ENCODE results near the gene LHCGR. TPM values are rescaled to one million over a fixed set of nuclear protein-coding genes. Genes with fewer than 3 reads are reported as not detected.

Gene LHCGR
- total and polyA plus RNA-seq, 2 experiments from 2014 or later, result 0.45 to 0.66 TPM

GRCh38 chr2:48712151-48712550 is 43.4 kb downstream of the LHCGR start:
- Histone ChIP-seq H3K27me3 (ENCODE audit: insufficient read depth) (no peaks in the 10 kb centered on the region), H3K79me2 (replicated peaks; ENCODE audit: insufficient read depth) (no peaks in the 10 kb centered on the region), H3K27ac (ENCODE audit: low read depth) (no peak overlapping the region), H2AFZ (no peak overlapping the region), H3K4me3 (no peak overlapping the region), H3K4me2 (no peak overlapping the region), H3K36me3 (ENCODE audit: insufficient read depth) (no peaks in the 10 kb centered on the region), H3K4me1 (ENCODE audit: insufficient read depth) (0 out of 2 replicates have a peak, but pooled peaks cover 4% of the 10 kb centered on the region), H4K20me1 (replicated peaks; ENCODE audit: insufficient read depth) (no peaks in the 10 kb centered on the region), H3K9me2 (ENCODE audit: insufficient read depth) (0 out of 2 replicates have a peak, but pooled peaks cover 3% of the 10 kb centered on the region), H3F3A (replicated peaks; ENCODE audit: low read depth) (no peaks in the 10 kb centered on the region)
- Mint-ChIP-seq H3K9me3 (peaks cover under 1% of the 10 kb centered on the region; the same call in 1 of the 3 replicates), H3K27me3 (ENCODE audit: insufficient read depth, low read depth, poor library complexity) (no peaks in the 10 kb centered on the region), H3K27ac (no peak overlapping the region), H3K4me1 (peaks cover 15% of the 10 kb centered on the region), H3K36me3 (ENCODE audit: low read depth) (no peaks in the 10 kb centered on the region), H3K4me3 (no peak overlapping the region)
- no peak for TF ChIP-seq ZNF331 (CRISPR knock-in tag; IDR thresholded peaks at IDR 0.05; ENCODE audit: low read depth)
- TF ChIP-seq ZNF114 (CRISPR knock-in tag; IDR thresholded peaks at IDR 0.05), result no peak
- TF ChIP-seq STAT1 (IDR thresholded peaks at IDR 0.05; ENCODE audit: unreplicated experiment), result no peak
- no peak for TF ChIP-seq EZH2 (IDR thresholded peaks at IDR 0.05; ENCODE audit: low read depth, unreplicated experiment)
- no peak for TF ChIP-seq CTCF (conservative IDR thresholded peaks at IDR 0.05; ENCODE audit: low read depth in 2 of 2)
- TF ChIP-seq ZNF462 (CRISPR knock-in tag; IDR thresholded peaks at IDR 0.05), result no peak
- TF ChIP-seq CREB1 (CRISPR knock-in tag; IDR thresholded peaks at IDR 0.05; ENCODE audit: low read depth), result no peak
- no peak for TF ChIP-seq REST (IDR thresholded peaks at IDR 0.05; ENCODE audit: unreplicated experiment)
- TF ChIP-seq ETS1 (IDR thresholded peaks at IDR 0.05), result no peak
- DNase-seq (ENCODE audit: low spot score) (no peak), ATAC-seq (no peak)

Measured in GM23338 (cell line).